HG03175 (cell line): ENCODE measurements around the gene CFAP410.
"Not testable (repeated sequence)": the region's sequence is repeated elsewhere in the genome, so short reads cannot be mapped to it uniquely, and the experiment has no call there.

Experiments used
- ATAC-seq: cut with Tn5 transposase; IDR thresholded peaks from one replicate; pipeline ENCODE4 v1.9.1; 2021; ENCODE audit warnings: mild to moderate bottlenecking, moderate library complexity; ENCODE audit not compliant: unreplicated experiment

The CFAP410 gene

GRCh38 chr21:44370027-44370735 is 31.0 kb upstream of the CFAP410 start:
- no peak for ATAC-seq

- ATAC-seq: no peak
Observed at GRCh38 chr21:44368711-44369446, 29.7 kb upstream of the CFAP410 start.

- no peak for ATAC-seq
Observed at GRCh38 chr21:44366586-44367211, 27.5 kb upstream of the CFAP410 start.

GRCh38 chr21:44365967-44366585 is 26.9 kb upstream of the CFAP410 start:
- ATAC-seq: no peak

GRCh38 chr21:44365251-44365966 is 26.2 kb upstream of the CFAP410 start:
- ATAC-seq: no peak

- no peak for ATAC-seq
Observed at GRCh38 chr21:44364151-44365053, 25.2 kb upstream of the CFAP410 start.

- ATAC-seq: no peak
Observed at GRCh38 chr21:44363278-44363677, 24.1 kb upstream of the CFAP410 start.

GRCh38 chr21:44361903-44362302 is 22.7 kb upstream of the CFAP410 start:
- not testable (repeated sequence) for ATAC-seq

GRCh38 chr21:44360159-44360558 is 21.0 kb upstream of the CFAP410 start:
- ATAC-seq: no peak

- ATAC-seq: no peak
Observed at GRCh38 chr21:44359396-44359795, 20.2 kb upstream of the CFAP410 start.

GRCh38 chr21:44357064-44357837 is 18.1 kb upstream of the CFAP410 start:
- no peak for ATAC-seq

- ATAC-seq: no peak
Observed at GRCh38 chr21:44356636-44357035, 17.4 kb upstream of the CFAP410 start.

- ATAC-seq: no peak
Observed at GRCh38 chr21:44356160-44356559, 17.0 kb upstream of the CFAP410 start.

- no peak for ATAC-seq
Observed at GRCh38 chr21:44354775-44355771, 15.9 kb upstream of the CFAP410 start.

- no peak for ATAC-seq
Observed at GRCh38 chr21:44354001-44354405, 14.8 kb upstream of the CFAP410 start.

- no peak for ATAC-seq
Observed at GRCh38 chr21:44353191-44353970, 14.2 kb upstream of the CFAP410 start, which contains the start of gene TRPM2. Gene TRPM2 (plus strand): TSS chr21:44353621. CDS start chr21:44353701, 80 bp downstream.

- no peak for ATAC-seq
Observed at GRCh38 chr21:44352253-44352860, 13.2 kb upstream of the CFAP410 start.
